Panc1 (cell line): ENCODE measurements around the gene COMMD1. TPM values are rescaled to one million over a fixed set of nuclear protein-coding genes. Genes with fewer than 3 reads are reported as not detected.

Experiments used
- ATAC-seq: fragments of 200-7000 bp; cut with Tn5 transposase; 2 replicates; pipeline ENCODE4 v1.9.1; 2020; ENCODE audit warnings: mild to moderate bottlenecking, moderate library complexity
- BruUV-seq: library from RNA; stranded (reverse); fragments of 400-500 nt; replicated peaks from 2 replicates; lab custom pipeline; 2021; lab: Mats Ljungman, UMichigan
- CTCF ChIA-PET: fragments of 300-600 bp; sonication (Branson Sonifier 250); formaldehyde crosslinking; loops from one replicate; lab custom pipeline; 2022; ENCODE audit warnings: antibody characterized with exemption; lab: Charles Lee
- POLR2A ChIA-PET: fragments of 300-600 bp; sonication (Branson Sonifier 250); formaldehyde crosslinking; loops from one replicate; lab custom pipeline; 2022; ENCODE audit warnings: antibody characterized with exemption; lab: Charles Lee
- DNase-seq: peaks from one replicate; pipeline ENCODE4 v3.0.0-alpha.2; 2010; ENCODE audit warnings: low read depth, low spot score
- H3K27ac ChIP-seq: 2 replicates; pipeline ENCODE4 v1.5.1; 2011; ENCODE audit warnings: mild to moderate bottlenecking, low read length, inconsistent platforms
- H3K27me3 ChIP-seq: fragments of 200-500 bp; sonication (Bioruptor generic); 2 replicates; pipeline ENCODE4 v1.6.0; 2014; ENCODE audit warnings: low read length, inconsistent platforms; ENCODE audit not compliant: control insufficient read depth, insufficient read depth
- H3K36me3 ChIP-seq: fragments of 200-500 bp; sonication (Bioruptor generic); 2 replicates; pipeline ENCODE4 v1.5.1; 2014; ENCODE audit warnings: inconsistent platforms, mild to moderate bottlenecking, low read length, moderate library complexity; ENCODE audit not compliant: control insufficient read depth, insufficient read depth
- H3K4me1 ChIP-seq: 2 replicates; pipeline ENCODE4 v1.5.1; 2011; ENCODE audit warnings: inconsistent platforms, mild to moderate bottlenecking, low read length, moderate library complexity; ENCODE audit not compliant: control insufficient read depth, insufficient read depth
- H3K4me3 ChIP-seq, 2 experiments: 2 replicates each; pipeline ENCODE4 v1.5.1; 2011 to 2012; ENCODE audit warnings: low read depth in 2 of 2, low read length in 2 of 2, mild to moderate bottlenecking in 2 of 2, inconsistent platforms in 1 of 2, moderate library complexity in 1 of 2
- H3K9me3 ChIP-seq: fragments of 200-500 bp; sonication (Bioruptor generic); 2 replicates; pipeline ENCODE4 v1.5.1; 2014; ENCODE audit warnings: low read depth, mild to moderate bottlenecking, inconsistent platforms, low read length, moderate library complexity; ENCODE audit not compliant: control insufficient read depth, insufficient read depth
- CTCF ChIP-seq: fragments of 450-650 bp; IDR thresholded peaks from 2 replicates; pipeline ENCODE4 v1.5.1; 2017; ENCODE audit warnings: mild to moderate bottlenecking
- POLR2AphosphoS5 ChIP-seq: IDR thresholded peaks from 2 replicates; pipeline ENCODE4 v1.6.1; 2012; ENCODE audit warnings: mild to moderate bottlenecking, low read depth, low read length, moderate library complexity
- REST ChIP-seq, 2 experiments: IDR thresholded peaks; 2 replicates each; pipeline ENCODE4 v1.6.1; 2011 to 2012; ENCODE audit warnings: low read depth in 2 of 2, control low read depth in 1 of 2, low read length in 1 of 2, mild to moderate bottlenecking in 1 of 2, moderate library complexity in 1 of 2; ENCODE audit not compliant: insufficient read depth in 1 of 2
- SIN3A ChIP-seq: IDR thresholded peaks from 2 replicates; pipeline ENCODE4 v1.6.1; 2012; ENCODE audit warnings: low read depth, mild to moderate bottlenecking, low read length, moderate library complexity, borderline replicate concordance; ENCODE audit not compliant: insufficient read depth
- TCF7L2 ChIP-seq: IDR thresholded peaks from 2 replicates; pipeline ENCODE4 v1.6.1; 2011; ENCODE audit warnings: mild to moderate bottlenecking, low read depth, low read length, inconsistent platforms
- in situ Hi-C: cut with HindIII; loops from 2 replicates; pipeline ENCODE4 v1.10.0; 2016; ENCODE audit warnings: low sequenced_read_pairs, low pct_unique_long_range_greater_than_20kb
- intact Hi-C: fragments of 100-400 bp; cut with micrococcal nuclease; formaldehyde crosslinking; loops from one replicate; pipeline ENCODE4 v1.10.0; 2022; ENCODE audit not compliant: unreplicated experiment
- total RNA-seq: library from RNA; stranded (reverse); gene quantifications from one replicate; pipeline ENCODE4 v1.2.1, GENCODE V29; 2021; ENCODE audit not compliant: unreplicated experiment

Gene COMMD1
- total RNA-seq, 1 experiment from 2014 or later, result 40.3 TPM

- ChIA-PET POLR2A (no interaction called here), CTCF (no interaction called here)
- H3K27me3 ChIP-seq, result no peaks in the 10 kb centered on the region
- H3K4me1 ChIP-seq, result no peaks in the 10 kb centered on the region
- no peaks in the 10 kb centered on the region for H3K9me3 ChIP-seq
- no TSS peak for BruUV-seq
- DNase-seq, result no peak
- H3K36me3 ChIP-seq, result no peaks in the 10 kb centered on the region
- no peak for TF ChIP-seq SIN3A
- TF ChIP-seq CTCF, result no peak
- TF ChIP-seq POLR2AphosphoS5, result no peak
- no peak for TF ChIP-seq TCF7L2
- no peak for TF ChIP-seq REST (IDR thresholded peaks at IDR 0.05; ENCODE audit: insufficient read depth in 1 of 2, low read depth in 2 of 2, low read length in 1 of 2)
- no peak overlapping the region for H3K4me3 ChIP-seq
- in situ Hi-C loops, result no loop called here
- ATAC-seq, result no peak
- H3K27ac ChIP-seq, result no peak overlapping the region
- intact Hi-C loops, result no loop called here
These were observed 193.6 kb downstream of the COMMD1 start for GRCh38 chr2:62099050-62099449.

GRCh38 chr2:62099523-62100175 lies 194.2 kb downstream of the COMMD1 start:
- no peaks in the 10 kb centered on the region for H3K4me1 ChIP-seq
- in situ Hi-C loops, result no loop called here
- TF ChIP-seq POLR2AphosphoS5 (no peak), SIN3A (no peak), REST (IDR thresholded peaks at IDR 0.05; ENCODE audit: insufficient read depth in 1 of 2, low read depth in 2 of 2, low read length in 1 of 2) (no peak), TCF7L2 (no peak), CTCF (no peak)
- CTCF ChIA-PET, result no interaction called here
- H3K36me3 ChIP-seq, result no peaks in the 10 kb centered on the region
- no peak overlapping the region for H3K4me3 ChIP-seq
- H3K9me3 ChIP-seq, result no peaks in the 10 kb centered on the region
- ATAC-seq (no peak), DNase-seq (no peak)
- BruUV-seq, result no TSS peak
- intact Hi-C loops, result no loop called here
- POLR2A ChIA-PET, result no interaction called here
- no peaks in the 10 kb centered on the region for H3K27me3 ChIP-seq
- no peak overlapping the region for H3K27ac ChIP-seq
